ENCODE results near the gene D2HGDH. TPM values are rescaled to one million over a fixed set of nuclear protein-coding genes. Genes with fewer than 3 reads are reported as not detected.

Gene D2HGDH
- total RNA-seq, 2 experiments from 2014 or later: 23.2 to 68.1 TPM

DNA sequence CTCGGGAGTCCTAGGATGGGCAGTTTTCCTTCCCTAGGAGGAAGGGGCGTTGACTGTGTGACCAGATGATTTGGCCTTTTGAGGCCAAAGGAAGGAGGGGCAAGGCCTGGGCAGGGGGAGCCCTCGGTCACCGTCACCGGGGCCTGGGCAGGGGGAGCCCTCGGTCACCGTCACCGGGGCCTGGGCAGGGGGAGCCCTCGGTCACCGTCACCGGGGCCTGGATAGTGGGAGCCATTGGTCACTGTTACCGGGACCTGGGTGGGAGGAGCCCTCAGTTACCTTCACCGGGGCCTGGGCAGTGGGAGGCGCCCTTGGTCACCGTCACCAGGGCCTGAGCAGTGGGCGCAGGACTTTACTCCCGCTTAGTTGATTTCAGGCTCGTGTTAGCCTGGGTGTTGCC, 17.3 kb downstream of the D2HGDH start:
- intact Hi-C loops (cut with micrococcal nuclease; ENCODE audit: unreplicated experiment): no loop called here
- Histone ChIP-seq H3K4me2 (ENCODE audit: low read length) (no peak overlapping the region), H3K9me2 (ENCODE audit: insufficient read depth, low read length) (no peaks in the 10 kb centered on the region), H3K36me3 (ENCODE audit: insufficient read depth, low read length) (peaks cover 24% of the 10 kb centered on the region), H3K9me3 (ENCODE audit: low read length) (no peaks in the 10 kb centered on the region), H3K79me2 (ENCODE audit: insufficient read depth, low read depth, low read length) (no peaks in the 10 kb centered on the region), H3K4me3 (ENCODE audit: low read depth, low read length, poor library complexity, severe bottlenecking) (no peak overlapping the region), H4K20me1 (ENCODE audit: insufficient read depth, low read length) (no peaks in the 10 kb centered on the region), H3K27ac (ENCODE audit: low read depth, low read length, poor library complexity, severe bottlenecking) (no peak overlapping the region), H2AFZ (ENCODE audit: low read length) (no peak overlapping the region), H3K4me1 (ENCODE audit: insufficient read depth, low read length, poor library complexity, severe bottlenecking) (no peaks in the 10 kb centered on the region)
- TF ChIP-seq, protein P1, sequence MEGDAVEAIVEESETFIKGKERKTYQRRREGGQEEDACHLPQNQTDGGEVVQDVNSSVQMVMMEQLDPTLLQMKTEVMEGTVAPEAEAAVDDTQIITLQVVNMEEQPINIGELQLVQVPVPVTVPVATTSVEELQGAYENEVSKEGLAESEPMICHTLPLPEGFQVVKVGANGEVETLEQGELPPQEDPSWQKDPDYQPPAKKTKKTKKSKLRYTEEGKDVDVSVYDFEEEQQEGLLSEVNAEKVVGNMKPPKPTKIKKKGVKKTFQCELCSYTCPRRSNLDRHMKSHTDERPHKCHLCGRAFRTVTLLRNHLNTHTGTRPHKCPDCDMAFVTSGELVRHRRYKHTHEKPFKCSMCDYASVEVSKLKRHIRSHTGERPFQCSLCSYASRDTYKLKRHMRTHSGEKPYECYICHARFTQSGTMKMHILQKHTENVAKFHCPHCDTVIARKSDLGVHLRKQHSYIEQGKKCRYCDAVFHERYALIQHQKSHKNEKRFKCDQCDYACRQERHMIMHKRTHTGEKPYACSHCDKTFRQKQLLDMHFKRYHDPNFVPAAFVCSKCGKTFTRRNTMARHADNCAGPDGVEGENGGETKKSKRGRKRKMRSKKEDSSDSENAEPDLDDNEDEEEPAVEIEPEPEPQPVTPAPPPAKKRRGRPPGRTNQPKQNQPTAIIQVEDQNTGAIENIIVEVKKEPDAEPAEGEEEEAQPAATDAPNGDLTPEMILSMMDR (conservative IDR thresholded peaks at IDR 0.05; ENCODE audit: low read length): no peak
- TF ChIP-seq EZH2phosphoT487 (IDR thresholded peaks at IDR 0.05; ENCODE audit: borderline replicate concordance, low read depth, low read length): no peak
- POLR2A ChIA-PET: no interaction called here
- CTCF ChIA-PET (ENCODE audit: unreplicated experiment): no interaction called here
- no TSS peak for BruUV-seq (replicated peaks)
- no peak for DNase-seq (ENCODE audit: low spot score)

DNA sequence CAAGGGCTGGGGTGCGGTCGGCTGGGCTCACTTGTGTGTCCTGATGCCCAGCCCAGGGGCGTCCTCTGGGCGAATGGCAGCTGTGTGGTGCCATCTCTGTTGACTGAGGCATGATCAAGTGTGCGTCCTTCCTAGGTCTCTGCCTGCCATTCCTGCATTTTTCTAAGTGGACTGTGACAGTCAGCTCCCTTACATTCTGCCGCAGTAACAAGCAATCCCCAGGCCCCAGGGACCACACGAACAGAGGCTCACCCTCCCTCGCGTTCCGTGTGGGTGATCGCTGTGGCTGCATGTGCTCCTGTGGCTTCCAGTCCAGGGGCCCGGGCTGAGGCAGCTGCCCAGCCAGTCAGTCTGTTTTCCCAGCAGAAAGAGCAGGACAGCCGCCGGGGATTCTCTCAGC, 17.8 kb downstream of the D2HGDH start:
- Histone ChIP-seq H3K9me2 (ENCODE audit: insufficient read depth, low read length) (no peaks in the 10 kb centered on the region), H3K36me3 (ENCODE audit: insufficient read depth, low read length) (peaks cover 28% of the 10 kb centered on the region), H2AFZ (ENCODE audit: low read length) (no peak overlapping the region), H3K79me2 (ENCODE audit: insufficient read depth, low read depth, low read length) (no peaks in the 10 kb centered on the region), H3K4me1 (ENCODE audit: insufficient read depth, low read length, poor library complexity, severe bottlenecking) (no peaks in the 10 kb centered on the region), H3K4me3 (ENCODE audit: low read depth, low read length, poor library complexity, severe bottlenecking) (no peak overlapping the region), H3K27ac (ENCODE audit: low read depth, low read length, poor library complexity, severe bottlenecking) (no peak overlapping the region), H4K20me1 (ENCODE audit: insufficient read depth, low read length) (no peaks in the 10 kb centered on the region), H3K9me3 (ENCODE audit: low read length) (no peaks in the 10 kb centered on the region), H3K4me2 (ENCODE audit: low read length) (no peak overlapping the region)
- CTCF ChIA-PET (ENCODE audit: unreplicated experiment): no interaction called here
- TF ChIP-seq, protein P1 (conservative IDR thresholded peaks at IDR 0.05; ENCODE audit: low read length): no peak
- no peak for TF ChIP-seq EZH2phosphoT487 (IDR thresholded peaks at IDR 0.05; ENCODE audit: borderline replicate concordance, low read depth, low read length)
- intact Hi-C loops (cut with micrococcal nuclease; ENCODE audit: unreplicated experiment): no loop called here
- DNase-seq (ENCODE audit: low spot score): no peak
- BruUV-seq (replicated peaks): no TSS peak
- POLR2A ChIA-PET: no interaction called here

DNA sequence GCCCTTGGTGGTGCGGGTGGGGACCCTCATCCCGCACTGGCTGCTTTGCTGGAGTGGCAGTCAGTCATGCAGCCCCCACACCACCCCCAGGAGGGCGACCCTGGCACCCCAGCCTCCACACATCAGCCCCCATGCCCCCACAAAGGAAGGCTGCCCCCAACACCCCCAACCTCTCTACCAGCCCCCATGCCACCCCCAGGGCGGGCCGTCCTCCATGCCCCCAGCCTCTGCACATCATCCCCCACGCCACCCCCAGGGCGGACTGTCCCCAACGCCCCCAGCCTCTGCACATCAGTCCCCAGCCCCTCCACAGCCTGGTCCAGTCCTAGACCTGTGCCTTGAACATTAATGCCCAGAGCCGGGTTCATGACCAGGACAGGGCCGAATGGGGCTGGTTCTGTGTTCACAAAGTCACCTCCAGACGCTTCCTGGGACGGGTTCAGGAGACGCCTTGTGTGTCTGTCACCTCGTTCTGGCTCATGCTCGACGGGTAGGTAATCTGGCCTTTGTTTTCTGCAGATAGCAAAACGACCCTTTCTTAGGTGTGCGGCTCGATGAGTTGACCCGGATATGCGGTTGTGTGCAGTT, 18.4 kb downstream of the D2HGDH start:
- peaks cover 28% of the 10 kb centered on the region for H3K36me3 ChIP-seq (ENCODE audit: insufficient read depth, low read length)
- intact Hi-C loops (cut with micrococcal nuclease; ENCODE audit: unreplicated experiment): no loop called here
- H3K4me1 ChIP-seq (ENCODE audit: insufficient read depth, low read length, poor library complexity, severe bottlenecking): no peaks in the 10 kb centered on the region
- no peak overlapping the region for H2AFZ ChIP-seq (ENCODE audit: low read length)
- BruUV-seq (replicated peaks): no TSS peak
- ChIA-PET POLR2A (no interaction called here), CTCF (ENCODE audit: unreplicated experiment) (no interaction called here)
- H3K9me3 ChIP-seq (ENCODE audit: low read length): no peaks in the 10 kb centered on the region
- H3K4me2 ChIP-seq (ENCODE audit: low read length): no peak overlapping the region
- DNase-seq (ENCODE audit: low spot score): no peak
- H3K4me3 ChIP-seq (ENCODE audit: low read depth, low read length, poor library complexity, severe bottlenecking): no peak overlapping the region
- no peaks in the 10 kb centered on the region for H3K79me2 ChIP-seq (ENCODE audit: insufficient read depth, low read depth, low read length)
- no peaks in the 10 kb centered on the region for H4K20me1 ChIP-seq (ENCODE audit: insufficient read depth, low read length)
- no peaks in the 10 kb centered on the region for H3K9me2 ChIP-seq (ENCODE audit: insufficient read depth, low read length)
- TF ChIP-seq EZH2phosphoT487 (IDR thresholded peaks at IDR 0.05; ENCODE audit: borderline replicate concordance, low read depth, low read length): no peak
- TF ChIP-seq, protein P1 (conservative IDR thresholded peaks at IDR 0.05; ENCODE audit: low read length): no peak
- no peak overlapping the region for H3K27ac ChIP-seq (ENCODE audit: low read depth, low read length, poor library complexity, severe bottlenecking)

Data from OCI-LY7 (cell line).